HCT116 (cell line): ENCODE data around the gene CEP112. TPM values are rescaled to one million over a fixed set of nuclear protein-coding genes. Genes with fewer than 3 reads are reported as not detected.
A peak's percentile ranks its signal among the peaks of the same experiment; 100 is the strongest.

ENCODE experiments used
- CBX3 ChIP-seq: IDR thresholded peaks from 2 replicates; pipeline ENCODE4 v1.6.1; 2012; ENCODE audit warnings: low read depth
- CEBPB ChIP-seq: IDR thresholded peaks from 2 replicates; pipeline ENCODE4 v1.6.1; 2012; ENCODE audit warnings: low read depth
- CTCF ChIP-seq, 3 experiments: fragments of 200-600 bp in 1 of 3; sonication (generic) in 1 of 3; IDR thresholded peaks in 2 of 3; conservative IDR thresholded peaks in 1 of 3; 2 replicates each; pipeline ENCODE4 v1.5.1; 2012 to 2017; ENCODE audit warnings: low read depth in 2 of 3, low read length in 2 of 3, antibody characterized with exemption in 1 of 3, borderline replicate concordance in 1 of 3, control low read depth in 1 of 3, mild to moderate bottlenecking in 1 of 3, mixed read lengths in 1 of 3, mixed run types in 1 of 3, moderate library complexity in 1 of 3; ENCODE audit not compliant: insufficient read depth in 1 of 3
- EGR1 ChIP-seq: IDR thresholded peaks from 2 replicates; pipeline ENCODE4 v1.6.1; 2012; ENCODE audit warnings: low read depth
- ELF1 ChIP-seq: IDR thresholded peaks from 2 replicates; pipeline ENCODE4 v1.6.1; 2012; ENCODE audit warnings: low read depth, borderline replicate concordance
- EZH2phosphoT487 ChIP-seq: fragments of 200-600 bp; IDR thresholded peaks from 2 replicates; pipeline ENCODE4 v1.6.1; 2018; ENCODE audit warnings: antibody characterized with exemption, borderline replicate concordance
- FOSL1 ChIP-seq: IDR thresholded peaks from 2 replicates; pipeline ENCODE4 v1.6.1; 2012; ENCODE audit warnings: low read depth
- POLR2A ChIP-seq: IDR thresholded peaks from 2 replicates; pipeline ENCODE4 v1.7.0; 2011; ENCODE audit warnings: borderline replicate concordance; ENCODE audit not compliant: insufficient read depth, insufficient read length; ENCODE audit errors: extremely low read depth
- RAD21 ChIP-seq: IDR thresholded peaks from 2 replicates; pipeline ENCODE4 v1.6.1; 2012; ENCODE audit warnings: low read depth, mild to moderate bottlenecking
- TCF7L2 ChIP-seq: IDR thresholded peaks from 2 replicates; pipeline ENCODE4 v1.7.0; 2011; ENCODE audit warnings: borderline replicate concordance, inconsistent platforms; ENCODE audit not compliant: insufficient read depth, insufficient read length; ENCODE audit errors: extremely low read depth
- YY1 ChIP-seq: IDR thresholded peaks from 2 replicates; pipeline ENCODE4 v1.6.1; 2011; ENCODE audit warnings: low read length, low read depth, moderate library complexity, mild to moderate bottlenecking; ENCODE audit not compliant: insufficient replicate concordance; ENCODE audit errors: extremely low read depth
- total RNA-seq: library from RNA; stranded (reverse); gene quantifications from one replicate; pipeline ENCODE4 v1.2.1, GENCODE V29; 2021; ENCODE audit not compliant: unreplicated experiment
- TF ChIP-seq, protein P1 (sequence below): IDR thresholded peaks from 2 replicates; pipeline ENCODE4 v1.6.1; 2012; ENCODE audit warnings: low read depth

CEP112 gene
- total RNA-seq, 1 experiment from 2014 or later = 10.9 TPM

- TF ChIP-seq YY1 (no peak), RAD21 (peak; percentile 5; the same call in 1 of the 2 replicates), EGR1 (no peak), ELF1 (no peak), EZH2phosphoT487 (no peak), CTCF (IDR thresholded peaks at IDR 0.05 in 2 of 3, conservative IDR thresholded peaks at IDR 0.05 in 1 of 3; ENCODE audit: borderline replicate concordance in 1 of 3, insufficient read depth in 1 of 3, low read depth in 2 of 3, low read length in 2 of 3) (no peak), CBX3 (no peak), FOSL1 (peak; percentile 69), TCF7L2 (peak; percentile 85), CEBPB (no peak; the same call in 1 of the 2 replicates), POLR2A (no peak)
- TF ChIP-seq, protein P1, sequence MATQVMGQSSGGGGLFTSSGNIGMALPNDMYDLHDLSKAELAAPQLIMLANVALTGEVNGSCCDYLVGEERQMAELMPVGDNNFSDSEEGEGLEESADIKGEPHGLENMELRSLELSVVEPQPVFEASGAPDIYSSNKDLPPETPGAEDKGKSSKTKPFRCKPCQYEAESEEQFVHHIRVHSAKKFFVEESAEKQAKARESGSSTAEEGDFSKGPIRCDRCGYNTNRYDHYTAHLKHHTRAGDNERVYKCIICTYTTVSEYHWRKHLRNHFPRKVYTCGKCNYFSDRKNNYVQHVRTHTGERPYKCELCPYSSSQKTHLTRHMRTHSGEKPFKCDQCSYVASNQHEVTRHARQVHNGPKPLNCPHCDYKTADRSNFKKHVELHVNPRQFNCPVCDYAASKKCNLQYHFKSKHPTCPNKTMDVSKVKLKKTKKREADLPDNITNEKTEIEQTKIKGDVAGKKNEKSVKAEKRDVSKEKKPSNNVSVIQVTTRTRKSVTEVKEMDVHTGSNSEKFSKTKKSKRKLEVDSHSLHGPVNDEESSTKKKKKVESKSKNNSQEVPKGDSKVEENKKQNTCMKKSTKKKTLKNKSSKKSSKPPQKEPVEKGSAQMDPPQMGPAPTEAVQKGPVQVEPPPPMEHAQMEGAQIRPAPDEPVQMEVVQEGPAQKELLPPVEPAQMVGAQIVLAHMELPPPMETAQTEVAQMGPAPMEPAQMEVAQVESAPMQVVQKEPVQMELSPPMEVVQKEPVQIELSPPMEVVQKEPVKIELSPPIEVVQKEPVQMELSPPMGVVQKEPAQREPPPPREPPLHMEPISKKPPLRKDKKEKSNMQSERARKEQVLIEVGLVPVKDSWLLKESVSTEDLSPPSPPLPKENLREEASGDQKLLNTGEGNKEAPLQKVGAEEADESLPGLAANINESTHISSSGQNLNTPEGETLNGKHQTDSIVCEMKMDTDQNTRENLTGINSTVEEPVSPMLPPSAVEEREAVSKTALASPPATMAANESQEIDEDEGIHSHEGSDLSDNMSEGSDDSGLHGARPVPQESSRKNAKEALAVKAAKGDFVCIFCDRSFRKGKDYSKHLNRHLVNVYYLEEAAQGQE = no peak
These were observed 449.3 kb downstream of the CEP112 start (continued) for GRCh38 chr17:65742403-65743307.
